Glomerular visceral epithelial cell (primary cell): Measurements from ENCODE around the gene PTBP1.

ENCODE experiments used
- DNase-seq: peaks from one replicate; pipeline ENCODE4 v3.0.0-alpha.2; 2016; ENCODE audit errors: extremely low spot score

The PTBP1 gene

GRCh38 chr19:796692-797527 lies at the start of gene PTBP1:
PTBP1 (plus strand) TSS chr19:797452; CDS start chr19:797498, 46 bp downstream.
- DNase-seq: peak; percentile 100

DNA sequence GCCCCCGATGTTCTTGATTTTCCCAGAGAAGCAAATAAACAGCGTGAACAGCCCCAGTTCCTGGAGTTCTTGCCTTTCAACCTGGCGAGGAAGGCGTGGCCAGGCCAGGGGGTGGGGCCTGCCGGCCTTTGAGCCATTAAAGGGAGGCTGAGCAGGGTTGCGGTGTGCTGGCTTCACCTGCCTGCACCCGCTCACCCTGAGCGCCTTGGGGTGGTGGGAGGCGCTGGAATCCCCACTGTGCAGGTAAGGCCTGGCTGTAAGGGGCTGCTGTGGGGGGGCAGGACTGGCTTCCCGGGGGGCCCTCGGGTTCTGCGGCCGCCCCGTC lies 49.0 kb upstream of the PTBP1 start:
- no peak for DNase-seq

GRCh38 chr19:749811-750210 lies 47.4 kb upstream of the PTBP1 start:
- no peak for DNase-seq

DNA sequence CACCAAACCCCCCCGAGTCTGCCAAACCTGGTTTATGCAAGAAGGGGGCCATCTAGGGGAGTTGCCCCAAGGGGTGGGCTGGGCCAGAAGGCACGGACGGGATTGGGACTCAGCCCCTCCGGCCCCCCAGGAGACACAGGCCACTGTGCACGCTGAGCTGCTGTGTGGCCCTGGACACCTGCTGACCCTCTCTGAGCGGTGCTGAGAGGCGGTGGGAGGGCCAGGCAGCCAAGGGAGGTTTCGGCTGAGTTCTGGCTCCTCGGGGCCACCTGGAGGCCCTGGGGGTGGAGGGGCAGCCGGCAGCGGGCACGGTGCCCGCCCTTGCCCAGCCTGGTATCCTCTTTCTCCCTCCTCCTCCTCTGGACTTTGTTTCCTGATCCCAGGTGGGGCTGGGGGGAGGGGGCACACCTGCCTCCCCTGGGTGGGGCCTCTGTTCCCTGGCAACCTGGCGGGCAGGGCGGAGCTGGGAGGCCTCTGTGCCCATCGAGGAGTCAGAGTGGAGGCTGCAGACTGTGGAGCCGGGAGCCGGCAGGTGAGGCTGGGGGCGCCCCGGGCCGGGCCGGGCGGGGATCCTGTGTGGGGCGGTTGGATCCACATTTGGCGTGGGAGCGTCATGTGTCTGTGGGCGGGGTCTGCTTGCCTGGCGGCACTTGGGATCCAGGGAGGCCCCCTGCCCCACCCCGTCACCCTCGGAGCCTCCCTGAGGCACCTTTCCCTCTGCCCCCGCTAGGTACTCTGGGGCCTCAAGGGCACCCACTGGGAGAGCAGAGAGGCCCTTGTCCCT lies 46.4 kb upstream of the PTBP1 start, which contains the start of gene MISP:
Gene MISP, plus strand, starts transcription at position 473 of the 784 bp plus-strand sequence. CDS start 5,835 bp downstream, outside the sequence.
- no peak for DNase-seq

DNA sequence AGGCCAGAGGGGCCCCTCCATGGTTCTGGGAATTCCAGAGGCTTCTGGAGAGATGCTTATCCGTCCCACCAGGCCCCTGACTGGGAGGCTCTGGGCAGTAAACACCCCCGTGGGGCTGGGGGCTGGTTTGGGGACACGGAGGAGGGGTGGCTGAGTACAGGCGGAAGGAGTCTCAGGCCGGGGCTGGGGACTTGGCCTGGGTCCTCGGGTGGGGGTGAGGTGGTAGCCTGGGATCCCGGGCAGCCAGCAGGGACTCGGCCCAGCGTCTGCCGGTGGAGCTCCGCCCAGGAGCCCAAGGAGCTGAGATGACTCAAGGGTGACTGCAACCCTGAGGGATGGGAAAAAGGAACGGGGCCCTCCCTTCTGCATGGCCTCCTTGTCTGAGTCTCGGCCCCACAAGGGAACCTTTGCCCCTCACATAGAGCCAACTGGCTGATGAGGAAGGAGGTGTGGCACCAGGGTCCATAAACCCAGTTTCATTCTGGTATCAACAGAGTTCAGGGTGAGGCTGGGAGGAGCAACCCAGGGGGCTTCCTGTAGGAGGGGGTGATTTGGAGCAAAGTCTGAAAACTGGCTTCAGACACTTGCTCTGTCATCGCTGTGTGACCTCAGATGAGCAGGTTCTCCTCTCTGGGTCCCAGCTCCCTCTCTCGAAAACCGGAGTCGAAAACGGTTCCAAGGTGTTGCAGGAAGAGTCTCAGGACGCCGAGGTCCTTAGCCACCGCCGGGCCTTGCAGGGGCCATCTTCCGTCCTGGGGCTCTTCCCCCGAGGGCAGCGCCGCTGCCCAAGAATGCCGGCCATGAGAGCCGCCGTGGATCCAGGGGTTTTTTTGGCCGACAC lies 45.5 kb upstream of the PTBP1 start:
- DNase-seq: peak; percentile 76

GRCh38 chr19:752652-753517 lies 44.4 kb upstream of the PTBP1 start:
- peak; percentile 81 for DNase-seq

DNA sequence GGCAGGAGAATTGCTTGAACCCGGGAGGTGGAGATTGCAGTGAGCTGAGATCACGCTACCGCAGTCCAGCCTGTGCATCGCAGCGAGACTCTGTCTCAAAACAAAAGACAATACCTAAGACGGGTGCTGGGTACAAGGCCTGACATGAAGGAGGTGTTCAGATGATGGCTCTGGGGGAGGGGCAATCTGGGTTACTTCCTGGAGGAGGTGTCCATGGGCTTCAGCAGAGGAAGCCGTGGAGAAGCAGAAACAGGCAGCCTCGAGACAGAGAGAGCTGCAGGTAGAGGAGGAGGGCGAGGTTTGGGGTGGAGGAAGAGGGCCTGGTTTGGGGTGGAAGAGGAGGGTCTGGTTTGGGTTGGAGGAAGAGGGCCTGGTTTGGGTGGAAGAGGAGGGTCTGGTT lies 42.7 kb upstream of the PTBP1 start:
- no peak for DNase-seq

DNA sequence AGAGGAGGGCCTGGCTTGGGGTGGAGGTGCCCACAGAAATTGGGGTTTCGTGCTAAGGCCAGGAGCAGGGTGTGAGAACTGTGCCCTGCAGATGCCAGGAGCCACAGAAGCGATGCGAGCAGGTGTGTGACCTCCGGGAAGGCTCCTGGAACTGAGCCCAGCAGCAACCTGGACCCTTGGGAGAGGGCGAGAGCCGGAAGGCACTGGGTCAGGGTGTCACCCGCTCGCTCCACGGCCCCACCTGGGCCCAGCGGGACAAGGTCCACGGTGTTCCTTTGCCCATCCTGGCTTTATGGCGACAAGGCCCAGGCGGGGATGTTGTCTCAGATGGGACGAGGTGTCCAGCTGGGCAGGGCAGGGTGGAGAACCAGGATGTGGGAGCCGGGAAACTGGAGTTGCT lies 42.2 kb upstream of the PTBP1 start:
- no peak for DNase-seq

- peak; percentile 36 for DNase-seq
Observed at GRCh38 chr19:756236-756635, 41.0 kb upstream of the PTBP1 start.

DNA sequence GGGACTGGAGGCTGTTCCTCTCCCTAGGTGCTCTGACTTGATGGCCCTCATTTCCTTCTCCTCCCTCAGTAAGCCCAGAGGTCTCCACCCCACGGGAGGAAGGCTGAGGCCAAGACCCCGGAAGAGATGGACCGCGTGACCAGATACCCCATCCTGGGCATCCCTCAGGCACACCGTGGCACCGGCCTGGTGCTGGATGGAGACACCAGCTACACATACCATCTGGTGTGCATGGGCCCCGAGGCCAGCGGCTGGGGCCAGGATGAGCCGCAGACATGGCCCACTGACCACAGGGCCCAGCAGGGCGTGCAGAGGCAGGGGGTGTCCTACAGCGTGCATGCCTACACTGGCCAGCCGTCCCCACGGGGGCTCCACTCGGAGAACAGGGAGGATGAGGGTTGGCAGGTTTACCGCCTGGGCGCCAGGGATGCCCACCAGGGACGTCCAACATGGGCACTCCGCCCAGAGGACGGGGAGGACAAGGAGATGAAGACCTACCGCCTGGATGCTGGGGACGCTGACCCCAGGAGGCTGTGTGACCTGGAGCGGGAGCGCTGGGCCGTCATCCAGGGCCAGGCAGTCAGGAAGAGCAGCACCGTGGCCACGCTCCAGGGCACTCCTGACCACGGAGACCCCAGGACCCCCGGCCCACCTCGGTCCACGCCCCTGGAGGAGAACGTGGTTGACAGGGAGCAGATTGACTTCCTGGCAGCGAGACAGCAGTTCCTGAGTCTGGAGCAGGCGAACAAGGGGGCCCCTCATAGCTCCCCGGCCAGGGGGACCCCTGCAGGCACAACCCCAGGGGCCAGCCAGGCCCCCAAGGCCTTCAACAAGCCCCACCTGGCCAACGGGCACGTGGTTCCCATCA lies 40.2 kb upstream of the PTBP1 start:
- DNase-seq: no peak

DNA sequence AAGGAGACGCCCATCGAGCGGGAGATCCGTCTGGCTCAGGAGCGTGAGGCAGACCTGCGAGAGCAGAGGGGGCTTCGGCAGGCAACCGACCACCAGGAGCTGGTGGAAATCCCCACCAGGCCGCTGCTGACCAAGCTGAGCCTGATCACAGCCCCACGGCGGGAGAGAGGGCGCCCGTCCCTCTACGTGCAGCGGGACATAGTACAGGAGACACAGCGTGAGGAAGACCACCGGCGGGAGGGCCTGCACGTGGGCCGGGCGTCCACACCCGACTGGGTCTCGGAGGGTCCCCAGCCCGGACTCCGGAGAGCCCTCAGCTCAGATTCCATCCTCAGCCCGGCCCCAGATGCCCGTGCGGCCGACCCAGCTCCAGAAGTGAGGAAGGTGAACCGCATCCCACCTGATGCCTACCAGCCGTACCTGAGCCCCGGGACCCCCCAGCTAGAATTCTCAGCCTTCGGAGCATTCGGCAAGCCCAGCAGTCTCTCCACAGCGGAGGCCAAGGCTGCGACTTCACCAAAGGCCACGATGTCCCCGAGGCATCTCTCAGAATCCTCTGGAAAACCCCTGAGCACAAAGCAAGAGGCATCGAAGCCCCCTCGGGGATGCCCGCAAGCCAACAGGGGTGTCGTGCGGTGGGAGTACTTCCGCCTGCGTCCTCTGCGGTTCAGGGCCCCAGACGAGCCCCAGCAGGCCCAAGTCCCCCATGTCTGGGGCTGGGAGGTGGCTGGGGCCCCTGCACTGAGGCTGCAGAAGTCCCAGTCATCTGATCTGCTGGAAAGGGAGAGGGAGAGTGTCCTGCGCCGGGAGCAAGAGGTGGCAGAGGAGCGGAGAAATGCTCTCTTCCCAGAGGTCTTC lies 39.2 kb upstream of the PTBP1 start:
- no peak for DNase-seq

GRCh38 chr19:763181-763580 lies 34.1 kb upstream of the PTBP1 start:
- no peak for DNase-seq

DNA sequence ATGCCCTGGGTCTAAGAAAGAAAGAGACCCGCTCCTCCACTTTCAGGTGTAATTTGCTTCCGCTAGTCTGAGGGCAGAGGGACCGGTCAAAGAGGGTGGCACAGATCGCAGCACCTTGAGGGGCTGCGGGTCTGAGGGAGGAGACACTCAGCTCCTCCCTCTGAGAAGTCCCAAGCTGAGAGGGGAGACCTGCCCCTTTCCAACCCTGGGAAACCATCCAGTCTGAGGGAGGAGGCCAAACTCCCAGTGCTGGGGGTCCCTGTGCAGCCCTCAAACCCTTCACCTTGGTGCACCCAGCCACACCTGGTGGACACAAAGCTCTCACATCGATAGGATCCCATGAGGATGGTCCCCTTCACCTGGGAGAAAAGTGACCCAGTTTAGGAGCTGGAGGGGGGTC lies 33.4 kb upstream of the PTBP1 start:
- DNase-seq: no peak

- no peak for DNase-seq
Observed at GRCh38 chr19:764301-764700, 33.0 kb upstream of the PTBP1 start.

DNA sequence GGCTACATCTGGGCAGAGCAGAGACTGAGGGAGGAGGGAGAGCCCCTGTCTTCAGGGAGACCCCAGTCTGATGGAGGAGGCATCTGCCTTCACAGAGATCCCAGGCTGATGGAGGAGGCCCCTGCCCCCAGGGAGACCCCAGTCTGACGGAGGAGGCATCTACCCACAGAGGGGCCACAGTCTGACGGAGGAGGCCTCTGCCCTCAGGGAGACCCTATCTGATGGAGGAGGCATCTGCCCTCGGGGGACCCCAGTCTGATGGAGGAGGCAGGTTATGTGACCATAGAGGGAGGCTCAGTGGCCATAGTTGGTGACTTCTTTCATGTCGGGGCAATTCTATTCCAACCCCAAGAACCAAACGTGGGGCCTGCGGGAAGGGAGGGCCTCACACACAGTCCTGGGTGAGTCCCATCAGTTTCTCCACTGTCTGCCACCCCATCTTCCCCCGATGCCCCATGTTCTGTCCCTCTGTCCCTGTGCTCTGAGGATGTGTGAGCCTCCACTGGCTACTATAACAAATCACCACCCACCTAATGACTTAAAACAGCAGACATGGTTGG lies 32.0 kb upstream of the PTBP1 start:
- DNase-seq: no peak

DNA sequence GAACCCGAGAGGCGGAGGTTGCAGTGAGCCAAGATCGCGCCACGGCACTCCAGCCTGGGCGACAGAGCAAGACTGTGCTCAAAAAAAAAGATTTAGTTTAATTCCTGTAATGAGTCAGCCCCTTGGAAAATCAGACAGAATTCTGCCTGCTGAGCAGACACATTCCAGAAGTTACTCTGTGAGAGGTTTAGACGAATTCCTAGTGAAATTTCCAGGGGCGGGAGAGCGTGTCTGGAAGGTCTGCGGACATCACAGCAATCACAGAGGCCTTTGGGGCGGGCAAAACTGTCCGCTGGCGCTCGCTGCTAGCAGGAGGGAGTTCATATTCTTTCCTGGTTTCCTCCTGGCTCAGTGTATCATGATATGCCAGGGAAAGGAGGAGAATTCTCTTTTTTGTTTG lies 28.8 kb upstream of the PTBP1 start:
- peak; percentile 93 for DNase-seq

- DNase-seq: no peak
Observed at GRCh38 chr19:769616-770015, 27.6 kb upstream of the PTBP1 start.

GRCh38 chr19:771332-771785 lies 25.9 kb upstream of the PTBP1 start:
- DNase-seq: peak; percentile 45

DNA sequence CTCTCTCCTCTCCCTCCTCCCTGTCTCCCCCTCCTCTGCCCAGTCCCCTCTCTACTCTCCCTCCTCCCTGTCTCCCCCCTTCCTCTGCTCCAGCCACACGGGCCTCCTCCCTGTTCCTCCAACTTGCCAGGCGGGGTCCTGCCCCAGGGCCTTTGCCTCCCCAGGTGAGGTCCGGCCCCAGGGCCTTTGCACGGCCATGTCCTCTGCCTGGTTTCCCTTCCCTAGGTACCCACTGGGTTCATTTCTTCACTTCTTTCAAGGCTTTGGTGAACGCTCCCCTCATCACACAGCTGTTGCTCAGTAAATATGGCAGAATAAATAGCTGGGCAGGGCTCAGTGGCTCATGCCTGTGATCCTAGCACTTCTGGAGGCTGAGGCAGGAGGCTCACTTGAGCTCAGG lies 25.2 kb upstream of the PTBP1 start:
- DNase-seq: no peak
